Measurements from ENCODE around the gene STRA8.
A peak's percentile ranks its signal among the peaks of the same experiment; 100 is the strongest.

STRA8 gene

DNA sequence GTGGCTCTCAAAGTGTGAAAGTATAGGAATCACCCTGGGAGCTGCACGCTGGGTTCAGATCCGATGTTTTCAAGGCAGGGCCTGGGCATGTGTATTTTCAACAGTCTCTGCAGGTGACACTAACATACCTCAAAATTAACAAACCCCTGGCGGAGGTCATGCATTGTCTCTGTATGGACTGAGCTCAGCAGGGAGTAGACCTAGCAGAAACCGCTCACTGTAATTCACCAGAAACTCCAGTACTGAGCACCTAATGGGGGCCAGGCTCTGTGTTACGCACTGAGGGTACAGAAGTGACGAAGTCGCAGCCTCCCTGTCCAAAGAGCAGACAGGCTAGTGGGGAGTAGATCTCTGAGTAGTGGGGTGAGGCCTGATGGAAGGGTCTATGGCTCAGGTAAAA is 5.6 kb downstream of the STRA8 start:
- DNase-seq (ENCODE audit: low spot score) = no peak

DNA sequence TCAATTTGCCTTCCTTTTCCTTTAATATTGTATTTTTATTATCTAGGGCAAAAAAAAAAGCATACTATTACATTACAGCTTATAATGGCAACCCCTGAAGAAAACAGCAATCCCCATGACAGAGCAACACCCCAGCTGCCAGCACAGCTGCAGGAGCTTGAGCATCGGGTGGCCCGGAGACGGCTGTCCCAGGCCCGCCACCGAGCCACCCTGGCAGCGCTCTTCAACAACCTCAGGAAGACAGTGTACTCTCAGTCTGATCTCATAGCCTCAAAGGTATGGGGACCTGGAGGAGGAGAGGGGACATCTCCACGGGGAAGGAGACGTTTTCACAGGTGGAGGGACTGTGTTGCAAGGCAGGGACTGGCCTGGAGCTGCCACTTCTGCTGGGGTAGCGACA is 6.8 kb downstream of the STRA8 start:
- no peak for DNase-seq (ENCODE audit: low spot score)

DNA sequence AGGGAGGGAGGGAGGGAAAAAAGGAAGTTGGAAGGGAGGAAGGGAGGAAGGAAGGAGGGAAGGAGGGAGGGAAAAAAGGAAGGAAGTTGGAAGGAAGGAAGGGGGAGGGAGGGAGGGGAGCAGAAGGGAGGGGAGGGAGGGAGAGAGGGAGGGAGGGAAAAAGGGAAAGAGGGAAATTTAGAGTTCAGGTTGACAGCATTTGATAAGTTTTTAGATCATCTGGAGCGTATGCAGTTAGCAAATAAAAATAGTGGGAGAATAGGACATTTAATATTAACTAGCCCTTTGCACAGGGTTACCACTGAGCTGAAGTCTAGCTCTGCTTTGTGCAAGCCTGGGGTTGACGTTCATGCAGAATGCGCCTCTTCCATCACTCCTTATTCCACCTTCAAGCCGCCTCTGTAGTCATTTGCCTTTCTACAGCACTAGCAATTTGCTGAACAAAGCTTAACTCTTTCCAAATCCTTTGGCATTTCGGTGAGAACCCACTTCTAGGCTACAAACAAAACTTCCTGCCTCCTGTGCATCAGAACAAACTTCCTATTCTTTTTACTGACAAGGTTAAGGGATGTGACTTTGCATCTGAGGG is 8.6 kb downstream of the STRA8 start:
- DNase-seq (ENCODE audit: low spot score) = no peak

- DNase-seq (ENCODE audit: low spot score) = no peak
These were observed 11.9 kb downstream of the STRA8 start for GRCh38 chr7:135245226-135246190.

DNA sequence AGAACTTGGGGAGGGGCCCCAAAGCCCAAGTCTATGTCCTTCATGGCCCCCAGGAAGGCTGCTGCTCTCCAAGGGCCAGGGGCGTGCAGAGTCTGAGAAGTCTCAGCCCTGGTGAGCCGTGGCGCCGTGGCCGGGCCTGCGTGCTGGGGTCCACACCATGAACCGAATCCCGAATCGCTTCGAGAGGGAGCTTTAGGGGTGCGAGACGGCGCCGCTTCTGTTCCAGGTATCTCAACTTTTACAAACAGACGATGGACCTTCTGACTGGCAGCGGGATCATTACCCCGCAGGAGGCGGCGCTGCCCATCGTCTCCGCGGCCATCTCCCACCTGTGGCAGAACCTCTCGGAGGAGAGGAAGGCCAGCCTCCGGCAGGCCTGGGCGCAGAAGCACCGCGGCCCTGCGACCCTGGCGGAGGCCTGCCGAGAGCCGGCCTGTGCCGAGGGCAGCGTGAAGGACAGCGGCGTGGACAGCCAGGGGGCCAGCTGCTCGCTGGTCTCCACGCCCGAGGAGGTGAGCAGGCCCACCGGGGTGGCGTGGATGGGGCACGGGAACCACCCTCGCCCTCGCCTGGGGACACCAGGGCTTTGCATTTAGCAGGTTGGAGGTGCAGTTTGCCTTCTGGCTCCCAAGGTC is 12.7 kb downstream of the STRA8 start:
- DNase-seq (ENCODE audit: low spot score) = no peak

- DNase-seq (ENCODE audit: low spot score) = no peak
These were observed 14.3 kb downstream of the STRA8 start for GRCh38 chr7:135247746-135248471.

GRCh38 chr7:135248546-135248945 is 14.9 kb downstream of the STRA8 start:
- no peak for DNase-seq (ENCODE audit: low spot score)

DNA sequence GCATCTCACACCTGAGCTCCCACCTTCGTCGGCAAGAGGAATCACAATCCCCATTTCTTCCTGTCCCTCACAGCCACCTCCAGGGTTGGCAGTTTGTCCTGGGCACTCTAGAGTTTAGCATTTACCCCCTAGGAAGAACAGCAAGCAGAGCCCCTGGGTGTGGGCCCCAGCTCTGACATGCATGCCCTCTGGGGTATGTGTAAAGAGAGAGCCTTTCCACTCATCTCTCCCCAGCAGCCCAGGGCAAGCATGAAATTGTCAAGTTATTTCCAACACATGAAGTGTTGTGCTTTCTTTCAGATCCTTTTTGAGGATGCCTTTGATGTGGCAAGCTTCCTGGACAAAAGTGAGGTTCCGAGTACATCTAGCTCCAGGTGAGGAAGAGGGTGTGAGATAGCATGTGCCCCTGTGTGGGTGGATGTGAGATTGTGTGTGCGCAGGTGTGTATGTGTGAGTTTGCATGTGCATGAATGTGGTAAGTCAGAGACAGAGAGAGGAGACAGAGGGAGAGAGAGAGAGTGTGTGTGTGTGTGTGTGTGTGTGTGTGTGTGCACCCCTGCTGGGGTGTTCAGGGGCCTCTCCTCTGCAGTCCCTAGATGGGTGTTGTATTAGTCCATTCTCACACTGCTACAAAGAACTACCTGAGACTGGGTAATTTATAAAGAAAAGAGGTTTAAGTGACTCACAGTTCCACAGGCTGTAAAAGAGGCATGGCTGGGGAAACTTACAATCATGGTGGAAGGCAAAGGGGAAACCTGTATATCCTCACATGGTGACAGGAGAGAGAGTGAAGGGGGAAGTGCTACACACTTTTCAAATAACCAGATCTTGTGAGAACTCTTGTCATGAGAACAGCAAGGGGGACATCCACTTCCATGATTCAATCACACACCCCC is 18.1 kb downstream of the STRA8 start:
- peak; percentile 45 for DNase-seq (ENCODE audit: low spot score)

DNA sequence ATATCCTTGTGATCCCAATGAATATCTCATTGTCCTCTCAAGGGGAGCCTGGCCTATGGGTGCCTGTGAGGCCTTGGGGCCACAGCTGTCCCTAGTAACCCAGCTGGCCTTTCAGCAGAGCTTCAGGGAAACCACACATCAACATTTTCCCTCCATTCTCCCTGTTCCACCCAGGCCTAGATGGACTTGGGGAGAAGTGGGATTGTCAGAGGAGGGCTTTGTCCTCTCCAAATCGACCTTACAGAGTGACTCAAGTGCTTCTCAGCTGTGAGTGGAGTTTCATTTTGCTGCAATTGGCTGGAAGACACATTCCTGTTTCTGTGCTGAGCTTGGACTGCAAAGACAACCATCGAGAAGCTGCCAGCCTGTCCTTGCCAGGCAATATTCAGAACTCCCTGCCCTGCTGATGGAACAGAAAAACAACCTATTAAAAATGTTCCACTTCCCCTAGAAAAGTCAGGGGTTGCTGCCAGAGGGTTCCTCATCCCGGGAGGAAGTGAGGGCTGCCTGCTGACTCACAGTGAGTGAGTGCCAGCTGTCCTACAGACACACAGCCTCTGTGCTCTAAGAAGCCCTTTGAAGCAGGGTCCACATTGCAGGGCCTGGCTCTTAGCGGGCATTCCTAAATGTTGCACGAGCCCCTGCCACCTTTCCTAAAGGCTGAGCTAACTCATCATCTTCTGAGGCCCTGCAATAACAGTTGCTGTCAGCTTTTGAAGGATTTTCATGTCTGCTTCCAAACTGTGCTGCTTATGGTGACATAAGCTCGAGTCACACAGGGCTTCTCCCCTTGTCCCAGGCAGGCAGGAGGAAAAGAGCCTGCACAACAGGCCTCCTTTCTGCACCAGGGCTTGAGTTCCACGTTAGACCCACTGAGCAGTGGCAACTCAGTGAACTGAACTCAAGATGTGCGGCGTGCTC is 20.5 kb downstream of the STRA8 start:
- peak; percentile 58 for DNase-seq (ENCODE audit: low spot score)

- no peak for DNase-seq (ENCODE audit: low spot score)
These were observed 24.2 kb downstream of the STRA8 start for GRCh38 chr7:135257790-135258189.

GRCh38 chr7:135258585-135258984 is 24.9 kb downstream of the STRA8 start:
- no peak for DNase-seq (ENCODE audit: low spot score)

DNA sequence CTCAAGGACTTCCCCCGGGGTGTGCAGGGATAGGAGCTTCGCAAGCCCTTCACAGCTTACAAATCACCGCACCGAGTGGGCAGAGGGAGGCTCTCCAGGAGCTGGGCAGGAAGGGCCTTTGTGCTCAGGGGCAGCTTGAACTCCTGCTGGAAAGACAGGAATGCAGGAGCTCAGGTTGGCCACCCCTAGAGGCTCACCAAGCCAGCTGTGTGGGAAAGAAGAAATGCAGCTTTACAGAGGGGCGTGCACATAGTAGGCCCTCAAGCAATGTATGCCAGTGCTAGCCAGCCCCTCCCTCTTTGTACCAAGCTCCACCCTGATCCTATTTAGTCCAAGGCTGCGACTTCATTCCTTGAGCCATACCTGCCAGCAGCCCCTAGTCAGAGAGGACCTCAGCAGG is 26.1 kb downstream of the STRA8 start:
- DNase-seq (ENCODE audit: low spot score) = no peak

- no peak for DNase-seq (ENCODE audit: low spot score)
These were observed 26.8 kb downstream of the STRA8 start for GRCh38 chr7:135260470-135260869.

GRCh38 chr7:135260930-135261721 is 27.5 kb downstream of the STRA8 start:
- DNase-seq (ENCODE audit: low spot score) = no peak

- no peak for DNase-seq (ENCODE audit: low spot score)
These were observed 29.1 kb downstream of the STRA8 start for GRCh38 chr7:135262623-135263320.

GRCh38 chr7:135263321-135263970 is 29.8 kb downstream of the STRA8 start:
- DNase-seq (ENCODE audit: low spot score) = no peak

DNA sequence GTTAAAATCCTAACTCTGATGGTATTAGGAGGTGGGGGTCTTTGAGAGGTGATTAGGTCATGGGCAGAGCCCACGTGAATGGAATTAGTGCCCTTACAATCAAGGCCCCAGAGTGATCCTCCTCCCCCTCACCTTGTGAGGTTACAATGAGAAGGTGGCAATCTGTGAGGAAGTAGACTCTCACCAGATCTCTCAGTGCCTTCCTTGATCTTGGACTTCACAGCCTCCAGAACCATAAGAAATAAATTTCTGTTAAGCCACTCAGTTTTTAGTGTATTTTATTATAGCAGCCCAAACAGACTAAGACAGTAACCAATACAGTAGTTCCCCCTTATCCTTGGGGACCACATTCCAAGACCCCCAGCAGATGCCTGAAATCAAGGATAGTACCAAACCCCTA is 32.0 kb downstream of the STRA8 start:
- no peak for DNase-seq (ENCODE audit: low spot score)

- DNase-seq (ENCODE audit: low spot score) = no peak
These were observed 36.3 kb downstream of the STRA8 start for GRCh38 chr7:135269921-135270320.

Measured in SW480 (cell line).